GM12801 (cell line): ENCODE measurements around the gene RASL10B.
A peak's percentile ranks its signal among the peaks of the same experiment; 100 is the strongest.

Source experiments
- TF ChIP-seq, protein P1 (sequence below): IDR thresholded peaks from one replicate; pipeline ENCODE4 v1.5.1; 2011; ENCODE audit warnings: control low read depth; ENCODE audit not compliant: insufficient read length; ENCODE audit errors: extremely low read depth

Gene RASL10B

DNA sequence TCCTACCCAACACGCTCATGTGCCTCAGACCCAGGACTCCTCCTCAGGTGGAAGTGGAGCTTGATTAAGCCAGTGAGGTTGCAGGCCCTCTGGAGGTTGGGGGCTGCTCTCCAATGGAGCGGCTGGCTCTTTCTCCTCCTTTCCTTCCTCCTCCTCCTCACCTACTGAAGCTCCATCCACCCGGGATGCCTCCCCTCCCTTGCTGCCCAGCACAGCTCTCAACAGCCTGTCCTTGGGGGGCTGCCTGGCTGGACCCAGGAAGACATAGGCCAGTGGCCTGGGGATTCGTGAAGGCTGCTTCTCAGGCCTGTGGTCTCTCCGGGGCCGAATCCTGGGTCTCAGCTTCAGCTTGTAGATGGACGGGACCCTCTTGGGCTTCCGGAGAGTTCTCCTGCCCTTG is 13.4 kb downstream of the RASL10B start:
- TF ChIP-seq, protein P1, sequence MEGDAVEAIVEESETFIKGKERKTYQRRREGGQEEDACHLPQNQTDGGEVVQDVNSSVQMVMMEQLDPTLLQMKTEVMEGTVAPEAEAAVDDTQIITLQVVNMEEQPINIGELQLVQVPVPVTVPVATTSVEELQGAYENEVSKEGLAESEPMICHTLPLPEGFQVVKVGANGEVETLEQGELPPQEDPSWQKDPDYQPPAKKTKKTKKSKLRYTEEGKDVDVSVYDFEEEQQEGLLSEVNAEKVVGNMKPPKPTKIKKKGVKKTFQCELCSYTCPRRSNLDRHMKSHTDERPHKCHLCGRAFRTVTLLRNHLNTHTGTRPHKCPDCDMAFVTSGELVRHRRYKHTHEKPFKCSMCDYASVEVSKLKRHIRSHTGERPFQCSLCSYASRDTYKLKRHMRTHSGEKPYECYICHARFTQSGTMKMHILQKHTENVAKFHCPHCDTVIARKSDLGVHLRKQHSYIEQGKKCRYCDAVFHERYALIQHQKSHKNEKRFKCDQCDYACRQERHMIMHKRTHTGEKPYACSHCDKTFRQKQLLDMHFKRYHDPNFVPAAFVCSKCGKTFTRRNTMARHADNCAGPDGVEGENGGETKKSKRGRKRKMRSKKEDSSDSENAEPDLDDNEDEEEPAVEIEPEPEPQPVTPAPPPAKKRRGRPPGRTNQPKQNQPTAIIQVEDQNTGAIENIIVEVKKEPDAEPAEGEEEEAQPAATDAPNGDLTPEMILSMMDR: no peak

DNA sequence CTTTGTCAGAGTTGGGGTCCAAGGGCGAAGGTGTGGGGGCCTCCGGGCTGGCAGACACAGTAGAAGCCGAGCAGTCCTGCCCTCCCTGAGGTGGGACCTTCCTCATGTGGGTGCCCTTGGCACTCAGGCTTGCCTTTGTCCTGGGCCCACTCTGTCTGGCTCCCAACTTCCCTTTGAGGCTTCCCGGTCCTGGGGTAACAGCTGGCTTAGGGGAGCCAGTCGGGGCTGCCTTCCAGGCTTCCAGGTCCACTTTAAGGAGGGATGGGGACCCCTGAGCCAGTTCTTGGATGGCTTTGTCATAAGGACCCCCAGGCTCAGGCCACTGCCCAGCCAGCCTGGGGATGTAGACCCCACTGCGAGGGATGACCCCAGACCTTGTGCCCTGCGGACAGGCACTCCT is 13.8 kb downstream of the RASL10B start:
- TF ChIP-seq, protein P1: no peak

DNA sequence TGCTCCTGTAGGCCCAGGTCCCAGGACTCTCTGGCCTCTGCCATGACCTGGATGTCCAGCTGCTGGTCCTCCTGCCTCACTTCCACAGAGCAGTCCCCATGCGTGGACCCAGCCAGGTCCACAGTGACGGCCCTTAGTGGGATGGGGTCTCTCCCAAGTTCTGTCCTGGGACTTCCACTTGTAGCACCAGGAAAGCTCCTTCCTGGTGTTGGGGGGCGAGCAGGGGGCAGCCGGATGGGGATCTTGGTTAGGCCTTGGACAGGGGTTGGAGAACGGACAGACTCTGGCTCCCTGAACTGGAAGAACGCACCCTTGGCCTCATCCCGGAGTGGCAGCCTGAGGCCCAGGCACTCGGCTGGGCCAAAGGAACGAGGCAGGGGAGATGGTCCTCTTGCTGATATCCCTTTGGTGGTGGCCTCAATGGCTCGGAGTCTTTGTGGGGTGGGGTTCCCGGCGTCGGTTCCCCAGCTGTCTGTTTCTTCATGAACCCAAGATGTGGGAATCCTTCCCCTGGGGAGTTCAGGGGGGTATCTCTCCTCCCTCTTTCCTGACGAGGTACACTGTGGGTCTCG is 14.4 kb downstream of the RASL10B start:
- TF ChIP-seq, protein P1: no peak

DNA sequence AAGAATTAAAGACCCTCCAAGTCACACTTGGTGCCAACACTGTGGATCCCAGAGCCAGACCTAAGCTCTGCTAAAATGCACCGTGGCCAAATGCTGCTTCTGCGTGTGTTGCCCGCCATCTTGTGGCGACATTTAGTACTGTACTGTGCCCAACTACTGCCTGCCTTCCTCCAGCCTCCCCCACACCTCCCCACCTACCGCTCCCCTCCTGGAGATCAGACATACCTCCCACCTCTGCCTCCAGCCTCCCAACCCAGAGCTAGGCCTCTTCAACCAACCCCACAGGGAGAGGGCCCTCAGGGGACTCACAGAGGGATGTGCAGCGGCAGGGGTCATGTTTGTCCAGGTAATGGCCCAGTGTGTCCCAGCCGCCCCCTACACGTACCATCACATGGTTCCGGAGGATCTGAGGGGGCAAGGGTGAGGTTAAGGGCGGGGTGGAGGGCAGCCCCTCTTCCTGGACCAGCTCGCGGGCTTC is 16.1 kb downstream of the RASL10B start:
- TF ChIP-seq, protein P1: peak; percentile 10

DNA sequence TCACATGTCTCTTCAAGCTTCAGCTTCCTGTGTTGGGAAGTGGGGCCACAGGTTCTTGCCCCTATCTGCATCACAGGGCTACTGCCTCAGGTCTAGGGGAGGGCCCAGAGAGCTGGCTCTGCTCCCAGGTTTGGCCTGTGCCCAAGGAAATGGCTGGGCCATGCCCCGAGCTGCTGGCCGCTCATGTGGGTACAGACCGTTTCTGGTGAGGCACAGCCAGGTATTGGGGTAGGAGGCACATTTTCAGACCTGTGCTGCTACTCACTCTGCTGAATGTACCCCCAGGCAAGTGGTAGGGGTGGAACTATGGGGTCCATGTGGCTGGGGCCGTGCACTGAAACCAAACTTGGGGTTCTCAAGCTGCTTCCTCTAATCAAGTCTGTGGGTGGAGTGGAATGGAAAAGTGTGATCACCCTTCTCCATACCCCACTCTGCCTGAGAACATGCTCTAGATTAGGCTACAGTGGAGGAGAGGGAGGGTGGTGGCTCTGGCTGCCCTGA is 17.0 kb downstream of the RASL10B start:
- TF ChIP-seq, protein P1: no peak

DNA sequence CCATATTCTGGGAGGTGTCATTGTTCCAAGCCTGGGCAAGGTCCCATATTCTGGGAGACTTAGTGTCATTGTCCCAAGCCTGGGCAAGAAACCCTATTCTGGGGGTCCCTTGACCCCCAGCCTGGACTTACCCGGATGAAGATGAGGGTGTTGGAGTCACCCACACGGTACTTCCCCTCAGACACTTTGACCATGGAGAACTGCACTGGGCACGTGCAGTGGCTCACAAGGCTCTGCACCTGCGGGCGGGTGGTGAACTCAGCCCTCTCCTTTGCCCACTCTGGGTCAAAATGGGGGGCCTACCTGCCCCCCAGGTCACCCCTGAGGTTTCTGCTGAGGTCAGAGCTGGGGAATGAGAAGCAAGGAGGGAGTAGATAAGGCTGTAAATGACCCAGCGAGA is 17.5 kb downstream of the RASL10B start:
- TF ChIP-seq, protein P1: no peak

DNA sequence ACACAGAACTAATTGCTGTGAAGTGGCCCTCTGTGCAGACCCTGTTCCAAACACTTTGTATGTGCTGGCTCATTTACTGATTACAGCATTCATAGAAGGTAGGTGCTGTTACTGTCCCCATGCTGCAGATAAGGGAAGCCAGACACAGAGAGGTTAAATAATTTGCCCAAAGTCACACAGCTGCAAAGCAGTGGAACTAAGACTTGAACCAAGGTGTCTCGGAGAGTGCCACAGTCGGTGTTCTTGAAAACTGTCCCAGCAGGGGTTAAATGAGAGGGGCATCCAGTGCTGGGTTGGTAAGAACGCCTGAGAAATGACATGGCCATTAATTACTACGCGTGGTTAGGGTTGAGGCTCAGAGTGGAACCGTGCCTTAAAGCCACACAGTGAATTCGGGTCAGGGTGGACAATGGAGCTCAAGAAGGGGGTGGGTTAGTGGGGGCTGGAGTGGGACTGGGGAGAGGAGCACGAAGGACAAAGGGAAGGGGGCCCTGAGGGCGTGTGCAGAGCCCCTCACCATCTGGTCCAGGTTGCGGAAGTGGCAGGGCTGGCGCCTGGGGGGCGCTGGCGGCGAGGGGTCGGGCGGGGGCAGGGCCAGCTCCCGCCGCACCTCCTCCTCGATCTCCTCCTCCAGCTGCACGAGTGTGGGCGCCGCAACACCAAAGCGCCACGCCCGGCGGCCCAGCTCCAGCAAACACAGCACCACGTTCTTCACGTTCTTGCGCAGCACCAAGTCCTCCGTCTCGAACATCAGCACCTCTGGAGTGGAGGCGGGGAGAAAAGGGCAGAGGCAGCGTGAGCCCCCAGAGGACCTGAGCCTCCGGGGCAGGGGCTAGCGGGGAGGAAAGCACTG is 18.3 kb downstream of the RASL10B start:
- TF ChIP-seq, protein P1: no peak
